ENCODE measurements around the gene MOB3B. TPM values are rescaled to one million over a fixed set of nuclear protein-coding genes. Genes with fewer than 3 reads are reported as not detected.

MOB3B gene
- total and polyA plus RNA-seq, 2 of the 13 experiments (the other 11 are each of a cell fraction or from before 2014, with no cell fraction given): 0.03 to 0.09 TPM

DNA sequence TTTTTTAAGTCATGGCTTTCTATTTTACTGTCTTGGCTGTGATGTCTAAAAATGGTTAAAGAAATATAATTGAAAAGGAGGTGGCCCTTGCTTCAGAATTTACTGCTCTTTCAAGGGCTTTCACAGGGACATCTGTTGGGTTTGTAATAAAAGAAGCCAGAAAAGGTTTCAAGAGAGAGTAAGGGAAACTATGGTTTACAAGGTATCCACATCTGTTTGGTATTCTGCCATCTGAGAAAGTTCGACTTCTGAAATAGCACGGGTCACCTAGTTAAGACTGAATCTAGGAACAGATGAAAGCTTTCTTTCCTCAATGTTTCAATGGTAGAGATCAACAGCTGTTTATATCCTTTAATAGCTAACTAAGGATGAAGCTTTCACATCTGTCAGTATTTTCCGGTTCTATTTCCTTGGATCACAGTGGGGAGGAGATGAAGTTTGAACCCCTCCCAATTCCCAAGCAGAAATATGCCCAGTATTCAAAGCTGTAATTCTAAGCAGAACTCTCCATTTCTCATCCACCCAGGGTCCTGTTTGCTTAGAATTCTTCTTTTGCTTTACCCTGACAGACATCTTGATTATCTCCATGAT is 78.3 kb downstream of the MOB3B start:
- H4K20me1 ChIP-seq (ENCODE audit: insufficient read depth, low read length): no peaks in the 10 kb centered on the region; the same call in 1 of the 2 replicates
- DNase-seq (ENCODE audit: low spot score) (no peak), ATAC-seq (no peak), FAIRE-seq (no peak)
- no peak overlapping the region for H2AFZ ChIP-seq (ENCODE audit: low read length)
- CTCF ChIA-PET (ENCODE audit: low intra/inter-chr PET ratio, low total read pairs): no interaction called here
- in situ Hi-C loops (cut with HindIII; ENCODE audit: extremely low pct_ligation_motif_present, low pct_unique_long_range_greater_than_20kb): no loop called here
- H3K4me1 ChIP-seq (ENCODE audit: insufficient read depth, low read length): no peaks in the 10 kb centered on the region
- POLR2A ChIA-PET: no interaction called here
- no peaks in the 10 kb centered on the region for H3K79me2 ChIP-seq (ENCODE audit: insufficient read depth, low read length)
- no peak overlapping the region for H3K4me2 ChIP-seq (ENCODE audit: low read depth, low read length)
- no peaks in the 10 kb centered on the region for H3K9me3 ChIP-seq (ENCODE audit: low read length)
- intact Hi-C loops (cut with micrococcal nuclease; ENCODE audit: unreplicated experiment): no loop called here
- no TSS peak for BruUV-seq (replicated peaks)
- 55% methylated on average over 3 of the region's 3 CpGs for WGBS (ENCODE audit: low lambda C conversion rate)
- no peak overlapping the region for H3K4me3 ChIP-seq (replicated peaks in 1 of 3; ENCODE audit: insufficient read depth in 1 of 3, low read depth in 2 of 3, low read length in 3 of 3)
- H3K9ac ChIP-seq (ENCODE audit: insufficient read depth, low read depth, low read length): no peak overlapping the region
- H3K27ac ChIP-seq (ENCODE audit: extremely low read length, insufficient read depth, low read length): no peak overlapping the region
- no peaks in the 10 kb centered on the region for H3K36me3 ChIP-seq (replicated peaks in 1 of 2; ENCODE audit: control insufficient read depth in 1 of 2, insufficient read depth in 2 of 2, low read length in 2 of 2)
- H3K27me3 ChIP-seq (ENCODE audit: control insufficient read depth in 1 of 2, insufficient read depth in 2 of 2, low read length in 2 of 2): no peaks in the 10 kb centered on the region; a peak in 2 of 5 replicates
- no peak for TF ChIP-seq SUZ12 (IDR thresholded peaks at IDR 0.05; ENCODE audit: low read depth, low read length)
- no peak for TF ChIP-seq SIX1 (CRISPR knock-in tag; IDR thresholded peaks at IDR 0.05; ENCODE audit: borderline replicate concordance)

DNA sequence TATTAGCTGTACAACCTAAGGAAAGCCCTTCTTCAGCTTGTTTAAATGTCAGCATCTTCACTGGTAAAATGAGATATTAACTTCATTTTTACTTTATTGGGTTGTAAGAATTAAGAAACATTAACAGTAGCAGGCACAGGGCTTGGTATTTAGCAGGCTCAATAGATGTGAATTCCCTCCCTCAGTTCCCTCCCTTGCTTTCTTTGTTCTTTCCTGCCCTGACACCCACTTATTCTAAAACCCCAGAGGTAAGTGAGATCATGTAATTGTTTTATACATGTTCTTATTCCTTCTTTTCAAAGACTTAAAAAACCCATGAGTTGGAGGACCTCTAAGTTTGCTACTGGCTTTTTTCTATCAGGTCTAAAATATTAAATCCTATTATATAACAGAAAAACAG is 78.9 kb downstream of the MOB3B start:
- H3K4me2 ChIP-seq (ENCODE audit: low read depth, low read length): no peak overlapping the region
- TF ChIP-seq, protein P1, sequence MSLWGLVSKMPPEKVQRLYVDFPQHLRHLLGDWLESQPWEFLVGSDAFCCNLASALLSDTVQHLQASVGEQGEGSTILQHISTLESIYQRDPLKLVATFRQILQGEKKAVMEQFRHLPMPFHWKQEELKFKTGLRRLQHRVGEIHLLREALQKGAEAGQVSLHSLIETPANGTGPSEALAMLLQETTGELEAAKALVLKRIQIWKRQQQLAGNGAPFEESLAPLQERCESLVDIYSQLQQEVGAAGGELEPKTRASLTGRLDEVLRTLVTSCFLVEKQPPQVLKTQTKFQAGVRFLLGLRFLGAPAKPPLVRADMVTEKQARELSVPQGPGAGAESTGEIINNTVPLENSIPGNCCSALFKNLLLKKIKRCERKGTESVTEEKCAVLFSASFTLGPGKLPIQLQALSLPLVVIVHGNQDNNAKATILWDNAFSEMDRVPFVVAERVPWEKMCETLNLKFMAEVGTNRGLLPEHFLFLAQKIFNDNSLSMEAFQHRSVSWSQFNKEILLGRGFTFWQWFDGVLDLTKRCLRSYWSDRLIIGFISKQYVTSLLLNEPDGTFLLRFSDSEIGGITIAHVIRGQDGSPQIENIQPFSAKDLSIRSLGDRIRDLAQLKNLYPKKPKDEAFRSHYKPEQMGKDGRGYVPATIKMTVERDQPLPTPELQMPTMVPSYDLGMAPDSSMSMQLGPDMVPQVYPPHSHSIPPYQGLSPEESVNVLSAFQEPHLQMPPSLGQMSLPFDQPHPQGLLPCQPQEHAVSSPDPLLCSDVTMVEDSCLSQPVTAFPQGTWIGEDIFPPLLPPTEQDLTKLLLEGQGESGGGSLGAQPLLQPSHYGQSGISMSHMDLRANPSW (CRISPR knock-in tag; IDR thresholded peaks at IDR 0.05; ENCODE audit: borderline replicate concordance): no peak
- TF ChIP-seq MAF1 (CRISPR knock-in tag; IDR thresholded peaks at IDR 0.05; ENCODE audit: borderline replicate concordance): no peak
- TF ChIP-seq ZNF549 (CRISPR knock-in tag; IDR thresholded peaks at IDR 0.05): no peak
- TF ChIP-seq NFKBIZ (CRISPR knock-in tag; IDR thresholded peaks at IDR 0.05): no peak
- TF ChIP-seq ZNF616 (CRISPR knock-in tag; IDR thresholded peaks at IDR 0.05; ENCODE audit: low read depth): no peak
- TF ChIP-seq ZNF124 (CRISPR knock-in tag; IDR thresholded peaks at IDR 0.05): no peak
- no peak for TF ChIP-seq KAT2B (IDR thresholded peaks at IDR 0.05; ENCODE audit: borderline replicate concordance, low read depth, low read length)
- TF ChIP-seq ZNF460 (CRISPR knock-in tag; IDR thresholded peaks at IDR 0.05; ENCODE audit: borderline replicate concordance): no peak
- TF ChIP-seq ZNF501 (CRISPR knock-in tag; IDR thresholded peaks at IDR 0.05): no peak
- TF ChIP-seq TBX2 (CRISPR knock-in tag; IDR thresholded peaks at IDR 0.05; ENCODE audit: borderline replicate concordance): no peak
- TF ChIP-seq ADNP (CRISPR knock-in tag; IDR thresholded peaks at IDR 0.05): no peak
- no peak for TF ChIP-seq TBP (CRISPR knock-in tag; IDR thresholded peaks at IDR 0.05)
- no peak for TF ChIP-seq ZNF225 (CRISPR knock-in tag; IDR thresholded peaks at IDR 0.05)
- TF ChIP-seq SRSF4 (IDR thresholded peaks at IDR 0.05; ENCODE audit: low read depth, low read length, poor library complexity, severe bottlenecking): no peak
- TF ChIP-seq ZNF761 (CRISPR knock-in tag; conservative IDR thresholded peaks at IDR 0.05): no peak

More for the DNA sequence above, 78.9 kb downstream of the MOB3B start:
- Histone ChIP-seq H3K9me3 (ENCODE audit: low read length) (no peaks in the 10 kb centered on the region), H4K20me1 (ENCODE audit: insufficient read depth, low read length) (no peaks in the 10 kb centered on the region; the same call in 1 of the 2 replicates), H3K27ac (ENCODE audit: extremely low read length, insufficient read depth, low read length) (no peak overlapping the region), H3K9ac (ENCODE audit: insufficient read depth, low read depth, low read length) (no peak overlapping the region), H2AFZ (ENCODE audit: low read length) (no peak overlapping the region), H3K36me3 (replicated peaks in 1 of 2; ENCODE audit: control insufficient read depth in 1 of 2, insufficient read depth in 2 of 2, low read length in 2 of 2) (no peaks in the 10 kb centered on the region), H3K4me3 (replicated peaks in 1 of 3; ENCODE audit: insufficient read depth in 1 of 3, low read depth in 2 of 3, low read length in 3 of 3) (no peak overlapping the region), H3K27me3 (ENCODE audit: control insufficient read depth in 1 of 2, insufficient read depth in 2 of 2, low read length in 2 of 2) (peaks cover 0 to 1% of the 10 kb centered on the region in 2 experiments; a peak in 3 of 5 replicates), H3K79me2 (ENCODE audit: insufficient read depth, low read length) (no peaks in the 10 kb centered on the region), H3K4me1 (ENCODE audit: insufficient read depth, low read length) (no peaks in the 10 kb centered on the region)
- ATAC-seq (no peak), DNase-seq (ENCODE audit: low spot score) (no peak), FAIRE-seq (no peak)
- in situ Hi-C loops (cut with HindIII; ENCODE audit: extremely low pct_ligation_motif_present, low pct_unique_long_range_greater_than_20kb): no loop called here
- ChIA-PET POLR2A (no interaction called here), CTCF (ENCODE audit: low intra/inter-chr PET ratio, low total read pairs) (no interaction called here)
- intact Hi-C loops (cut with micrococcal nuclease; ENCODE audit: unreplicated experiment): no loop called here
- BruUV-seq (replicated peaks): no TSS peak

All from HepG2 (cell line).